Measurements from ENCODE around the gene OSBPL2. TPM values are rescaled to one million over a fixed set of nuclear protein-coding genes. Genes with fewer than 3 reads are reported as not detected.

The OSBPL2 gene
- total RNA-seq = 39.0 TPM

DNA sequence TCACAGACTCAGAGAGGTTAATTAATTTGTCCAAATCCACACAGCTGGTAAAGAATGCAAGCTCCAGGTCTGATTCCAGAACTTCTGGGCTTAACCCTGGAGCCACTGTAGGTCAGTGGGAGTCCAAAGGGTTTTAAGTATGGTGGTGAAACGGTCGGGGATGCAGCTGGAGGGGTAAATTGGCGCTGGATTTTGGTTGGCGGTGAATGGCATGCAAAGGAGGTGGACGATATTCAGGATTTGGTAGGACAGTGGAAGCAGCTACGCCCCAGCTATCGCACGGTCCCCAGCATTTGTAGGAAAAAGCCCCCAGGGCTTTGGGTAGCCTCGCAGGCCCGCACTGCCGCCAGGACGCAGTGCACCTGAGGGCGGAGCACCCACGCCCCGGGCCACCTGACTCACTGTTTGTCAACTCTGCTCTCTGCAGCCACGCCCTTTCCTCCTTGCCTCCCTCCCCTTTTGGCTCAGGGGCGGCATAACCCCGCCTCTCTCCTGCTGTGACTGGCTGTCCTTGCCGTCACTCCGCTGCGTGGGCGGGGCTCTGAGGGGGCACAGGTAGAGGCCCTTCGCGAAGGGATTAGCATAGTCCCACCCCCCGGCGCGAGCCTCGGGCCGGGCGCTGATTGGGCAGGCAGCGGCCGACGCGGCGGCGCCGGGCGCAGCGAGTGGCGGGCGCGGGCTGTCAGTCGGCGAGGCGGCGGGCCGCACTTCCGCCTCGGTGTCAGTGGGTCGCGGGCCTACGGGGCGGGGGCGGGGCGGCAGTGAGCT, at the start of gene OSBPL2:
OSBPL2 (plus strand) TSS at position 721 of the 768 bp plus-strand sequence. CDS start 17,664 bp downstream, outside the sequence.
- peak; percentile 95 for DNase-seq

GRCh38 chr20:62190639-62191411, 47.5 kb upstream of the OSBPL2 start:
- no peak for DNase-seq

- no peak for DNase-seq
Measured at GRCh38 chr20:62191781-62192559, 46.4 kb upstream of the OSBPL2 start.

DNA sequence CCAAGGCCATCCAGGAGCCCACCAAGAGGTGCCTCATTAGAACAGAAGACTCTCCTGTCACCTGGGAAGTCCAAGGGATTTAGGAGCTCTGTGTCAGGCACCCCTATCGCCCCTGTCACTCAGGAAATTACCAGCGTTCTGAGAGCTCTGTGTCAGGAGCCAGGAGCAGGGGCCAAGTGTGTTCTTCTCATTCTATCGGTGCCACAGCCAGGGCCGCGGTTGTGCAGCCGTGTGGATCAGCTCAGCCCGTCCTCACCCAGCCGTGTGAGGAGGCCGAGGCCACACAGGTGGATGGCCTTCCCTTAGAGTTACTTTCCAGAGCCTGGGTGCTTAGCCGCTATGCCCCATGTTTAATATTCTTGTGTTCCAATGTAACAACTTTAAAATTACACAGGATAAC, 45.7 kb upstream of the OSBPL2 start:
- DNase-seq = no peak

GRCh38 chr20:62193079-62194025, 45.0 kb upstream of the OSBPL2 start:
- no peak for DNase-seq

GRCh38 chr20:62195075-62195405, 43.3 kb upstream of the OSBPL2 start:
- DNase-seq = no peak

DNA sequence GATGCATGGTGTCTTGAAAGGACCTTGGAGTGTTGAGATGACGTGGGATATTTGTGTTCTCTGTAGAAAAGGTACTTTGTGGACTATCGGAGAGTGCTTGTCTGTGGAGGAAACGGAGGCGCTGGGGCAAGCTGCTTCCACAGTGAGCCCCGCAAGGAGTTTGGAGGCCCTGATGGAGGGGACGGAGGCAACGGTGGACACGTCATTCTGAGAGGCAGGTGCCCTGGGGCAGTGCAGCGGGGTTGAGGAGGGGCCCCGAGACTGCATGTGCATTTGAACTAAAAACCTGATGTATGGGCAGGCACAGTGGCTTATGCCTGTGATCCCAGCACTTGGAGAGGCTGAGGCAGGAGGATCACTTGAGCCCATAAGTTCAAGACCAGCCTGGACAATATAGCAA, 42.6 kb upstream of the OSBPL2 start:
- DNase-seq = no peak

DNA sequence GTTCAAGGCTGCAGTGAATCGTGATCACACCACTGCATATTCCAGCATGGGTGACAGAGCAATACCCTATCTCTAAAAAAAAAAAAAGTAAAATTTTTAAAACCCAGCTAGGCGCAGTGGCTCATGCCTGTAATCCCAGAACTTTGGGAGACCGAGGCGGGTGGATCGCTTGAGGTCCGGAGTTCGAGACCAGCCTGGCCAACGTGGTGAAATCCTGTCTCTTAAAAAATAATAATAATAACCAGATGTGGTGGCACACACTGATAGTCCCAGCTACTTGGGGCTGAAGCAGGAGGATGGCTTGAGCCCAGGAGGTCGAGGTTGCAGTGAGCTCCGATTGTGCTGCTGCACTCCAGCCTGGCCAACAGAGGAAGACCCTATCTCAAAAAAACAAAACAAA, 42.0 kb upstream of the OSBPL2 start:
- no peak for DNase-seq

DNA sequence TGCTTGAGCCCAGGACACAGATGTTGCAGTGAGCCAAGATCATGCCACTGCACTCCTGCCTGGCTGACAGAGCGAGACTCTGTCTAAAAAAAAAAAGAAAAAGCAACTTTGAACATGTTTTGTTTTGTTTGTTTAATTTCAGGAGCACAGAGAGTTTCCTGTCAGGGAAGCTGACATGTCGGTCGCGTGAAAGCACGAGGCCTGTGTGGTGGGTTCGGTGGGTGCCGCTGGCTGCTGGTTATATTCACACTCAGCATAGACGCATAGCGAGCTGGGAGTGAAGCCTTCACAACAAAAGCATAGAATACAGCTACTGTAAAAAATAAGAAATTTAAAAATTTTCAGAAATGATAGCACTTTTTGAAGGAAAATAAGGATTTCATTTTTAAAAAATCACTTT, 41.0 kb upstream of the OSBPL2 start:
- DNase-seq = no peak

DNA sequence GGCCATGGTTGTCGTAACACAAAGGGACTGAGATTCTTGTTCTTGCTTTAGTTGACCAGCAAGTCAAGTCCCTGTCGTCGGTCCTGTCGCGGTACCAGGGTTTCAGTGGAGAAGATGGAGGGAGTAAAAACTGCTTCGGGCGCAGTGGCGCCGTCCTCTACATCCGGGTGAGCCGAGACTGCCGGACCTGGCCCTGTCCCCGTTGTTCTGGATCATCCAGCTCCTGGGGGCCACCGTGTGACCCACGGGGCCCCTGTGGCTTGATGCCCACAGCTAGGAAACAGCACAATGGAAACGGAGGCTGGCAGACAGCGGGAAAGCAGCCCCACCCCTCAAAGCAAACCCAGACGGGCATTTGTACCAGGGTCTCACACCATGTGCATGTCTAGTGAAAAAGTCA, 40.5 kb upstream of the OSBPL2 start:
- DNase-seq = no peak

DNA sequence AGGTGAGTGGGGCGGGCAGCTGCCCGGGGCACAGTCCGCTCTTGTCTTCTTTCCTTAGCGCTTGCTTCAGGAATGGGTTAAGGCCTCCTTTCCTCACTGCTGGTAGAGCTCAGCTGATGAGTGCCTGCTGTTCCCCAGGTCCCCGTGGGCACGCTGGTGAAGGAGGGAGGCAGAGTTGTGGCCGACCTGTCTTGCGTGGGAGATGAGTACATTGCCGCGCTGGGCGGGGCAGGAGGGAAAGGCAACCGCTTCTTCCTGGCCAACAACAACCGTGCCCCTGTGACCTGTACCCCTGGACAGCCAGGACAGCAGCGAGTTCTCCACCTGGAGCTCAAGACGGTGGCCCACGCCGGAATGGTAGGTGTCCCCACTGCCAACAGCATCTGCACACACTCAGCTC, 39.8 kb upstream of the OSBPL2 start:
- no peak for DNase-seq

- no peak for DNase-seq
Measured at GRCh38 chr20:62198931-62199330, 39.4 kb upstream of the OSBPL2 start.

DNA sequence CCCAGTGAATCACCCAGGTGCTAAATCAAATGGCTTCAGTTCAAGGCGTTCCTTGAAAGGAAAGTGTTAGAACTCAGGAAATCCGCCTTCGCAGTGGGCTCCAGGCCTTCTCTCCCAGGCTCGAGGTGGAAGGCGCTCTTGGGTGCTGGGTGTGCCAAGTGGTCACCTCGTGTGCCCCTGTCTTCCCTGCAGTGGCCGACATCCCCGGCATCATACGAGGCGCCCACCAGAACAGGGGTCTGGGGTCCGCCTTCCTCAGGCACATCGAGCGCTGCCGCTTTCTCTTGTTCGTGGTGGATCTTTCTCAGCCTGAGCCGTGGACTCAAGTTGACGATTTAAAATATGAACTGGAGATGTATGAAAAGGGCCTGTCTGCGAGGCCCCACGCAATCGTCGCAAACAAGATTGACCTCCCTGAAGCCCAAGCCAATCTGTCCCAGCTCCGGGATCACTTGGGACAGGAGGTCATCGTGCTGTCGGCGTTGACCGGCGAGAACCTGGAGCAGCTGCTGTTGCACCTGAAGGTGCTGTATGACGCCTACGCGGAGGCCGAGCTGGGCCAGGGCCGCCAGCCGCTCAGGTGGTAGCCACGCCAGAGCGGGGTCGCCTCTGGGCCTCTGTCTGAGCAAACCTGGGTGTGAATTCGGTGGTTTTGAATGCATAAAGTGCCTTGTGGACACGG, 37.7 kb upstream of the OSBPL2 start:
- DNase-seq = no peak

DNA sequence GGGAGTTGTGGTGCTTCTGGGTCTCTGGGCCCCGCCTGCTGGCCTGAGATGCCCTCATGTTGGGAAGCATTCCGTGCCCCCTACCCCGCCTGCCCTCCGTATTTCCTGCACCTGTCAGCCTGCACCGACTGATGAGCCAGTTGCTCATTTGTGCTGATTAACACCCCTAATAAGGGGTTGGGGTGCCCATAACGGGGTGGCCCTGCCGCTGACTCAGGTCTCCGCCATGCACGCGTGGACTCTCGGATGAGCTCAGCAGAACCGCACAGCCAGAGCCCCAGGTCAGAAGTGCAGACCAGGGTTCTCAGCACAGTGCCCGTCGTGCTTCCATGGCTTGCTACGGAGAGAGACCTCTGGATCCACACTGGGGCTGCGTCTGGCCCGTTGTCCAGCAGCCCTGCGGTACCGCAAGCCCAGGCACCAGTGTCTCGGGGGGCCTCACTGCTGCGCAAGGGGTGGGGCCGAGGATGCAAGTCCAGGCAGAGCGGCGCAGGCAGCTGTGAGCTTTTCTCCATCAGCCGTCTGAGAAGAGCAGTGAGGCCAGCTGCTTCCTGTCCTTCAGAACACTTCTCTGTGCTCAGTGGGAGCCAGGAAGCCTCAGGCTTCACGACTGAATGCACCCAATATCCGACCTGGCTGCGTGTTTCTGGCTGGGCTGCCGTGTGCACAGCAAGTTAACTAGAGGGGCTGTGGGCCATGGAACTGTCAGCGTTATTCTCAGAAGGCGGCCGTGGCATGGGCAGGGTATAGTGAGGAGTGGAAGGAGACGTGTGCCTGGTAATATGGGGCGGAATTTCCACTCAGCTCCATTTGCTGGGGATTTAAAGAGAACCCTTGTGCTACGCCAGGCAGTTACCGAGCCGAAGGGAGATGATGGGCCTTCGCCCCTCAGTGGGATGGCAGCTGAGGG, 36.9 kb upstream of the OSBPL2 start:
- DNase-seq = no peak

- no peak for DNase-seq
Measured at GRCh38 chr20:62202083-62202395, 36.3 kb upstream of the OSBPL2 start.

DNA sequence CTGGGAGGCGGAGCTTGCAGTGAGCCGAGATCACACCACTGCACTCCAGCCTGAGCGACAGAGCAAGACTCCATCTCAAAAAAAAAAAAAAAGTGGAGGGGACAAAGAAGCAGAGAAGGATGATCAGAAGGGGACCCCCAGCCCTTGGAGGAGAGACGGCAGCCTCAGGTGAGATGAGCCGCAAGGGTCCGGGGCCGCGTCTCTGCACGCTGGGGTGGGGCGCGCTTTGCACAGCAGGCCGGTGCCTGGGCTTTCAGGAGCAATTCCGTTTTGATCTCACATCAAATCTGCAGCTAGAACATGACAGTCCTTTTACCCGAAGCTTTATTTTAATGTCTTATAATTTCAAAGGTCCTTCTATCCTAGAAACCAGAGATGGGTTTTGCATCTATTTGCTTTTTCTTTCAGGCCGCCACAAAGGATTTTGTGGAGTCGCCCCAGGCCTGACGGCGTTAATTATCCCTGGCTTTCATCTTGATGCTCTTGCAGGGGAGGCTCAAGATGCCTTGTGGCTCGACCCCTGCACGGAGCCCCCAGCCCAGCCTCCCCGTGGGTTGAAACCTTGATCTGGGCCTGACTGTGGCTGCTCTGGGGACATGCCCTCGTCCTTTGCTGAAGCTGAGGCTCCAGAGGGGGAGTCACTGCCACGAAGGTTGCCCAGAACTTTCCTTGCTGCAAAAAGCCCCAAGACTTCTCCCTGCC, 35.5 kb upstream of the OSBPL2 start:
- DNase-seq = no peak

GRCh38 chr20:62203378-62204030, 34.8 kb upstream of the OSBPL2 start:
- no peak for DNase-seq

- DNase-seq = no peak
Measured at GRCh38 chr20:62205618-62206387, 32.5 kb upstream of the OSBPL2 start.

All from skin of body (tissue), 2 donors.